SK-N-SH treated with all-trans-retinoic acid at 6 μM for 48 hours (cell line): ENCODE data around the gene RNF114.

Source experiments
- PATZ1 ChIP-seq: fragments of 250-450 bp; sonication (Bioruptor Pico); IDR thresholded peaks from 2 replicates; pipeline ENCODE4 v1.8.0; 2020; ENCODE audit warnings: mild to moderate bottlenecking, moderate library complexity, borderline replicate concordance
- PPARA ChIP-seq: fragments of 250-450 bp; sonication (Bioruptor Pico); IDR thresholded peaks from 2 replicates; pipeline ENCODE4 v1.5.0; 2020; ENCODE audit warnings: mild to moderate bottlenecking, borderline replicate concordance
- TCF4 ChIP-seq: fragments of 250-450 bp; sonication (Bioruptor Pico); IDR thresholded peaks from 2 replicates; pipeline ENCODE4 v1.8.0; 2021; ENCODE audit warnings: mild to moderate bottlenecking, moderate library complexity, borderline replicate concordance

- TF ChIP-seq TCF4 = no peak
- no peak for TF ChIP-seq PATZ1 (CRISPR knock-in tag)
- no peak for TF ChIP-seq PPARA (CRISPR knock-in tag)
These were observed 448 bp upstream of the RNF114 start for GRCh38 chr20:49935746-49936152.
